ENCODE measurements around the gene ANO5. TPM values are rescaled to one million over a fixed set of nuclear protein-coding genes. Genes with fewer than 3 reads are reported as not detected.
A peak's percentile ranks its signal among the peaks of the same experiment; 100 is the strongest.

ANO5 gene
- polyA plus RNA-seq, 1 experiment: not detected

GRCh38 chr11:22190827-22191463 lies 1.9 kb upstream of the ANO5 start:
- TF ChIP-seq CTCF (IDR thresholded peaks at IDR 0.05; ENCODE audit: insufficient read depth, low read depth, low read length): no peak
- H3K27me3 ChIP-seq (ENCODE audit: control insufficient read depth, insufficient read depth, low read length): no peaks in the 10 kb centered on the region
- no peak for DNase-seq (ENCODE audit: low read depth)
- no peak overlapping the region for H3K4me3 ChIP-seq (ENCODE audit: low read depth, low read length)
- POLR2A ChIA-PET: no interaction called here
- CTCF ChIA-PET: no interaction called here
- H3K36me3 ChIP-seq (ENCODE audit: control insufficient read depth, insufficient read depth, low read length): no peaks in the 10 kb centered on the region

GRCh38 chr11:22192289-22192641 lies 620 bp upstream of the ANO5 start:
- Histone ChIP-seq H3K36me3 (ENCODE audit: control insufficient read depth, insufficient read depth, low read length) (no peaks in the 10 kb centered on the region), H3K4me3 (ENCODE audit: low read depth, low read length) (peak overlapping the region; percentile 30; the same call in 1 of the 2 replicates), H3K27me3 (ENCODE audit: control insufficient read depth, insufficient read depth, low read length) (no peaks in the 10 kb centered on the region)
- CTCF ChIA-PET: no interaction called here
- no peak for TF ChIP-seq CTCF (IDR thresholded peaks at IDR 0.05; ENCODE audit: insufficient read depth, low read depth, low read length)
- POLR2A ChIA-PET: no interaction called here
- no peak for DNase-seq (ENCODE audit: low read depth)

- no peaks in the 10 kb centered on the region for H3K36me3 ChIP-seq (ENCODE audit: control insufficient read depth, insufficient read depth, low read length)
- no peak for TF ChIP-seq CTCF (IDR thresholded peaks at IDR 0.05; ENCODE audit: insufficient read depth, low read depth, low read length)
- ChIA-PET CTCF (no interaction called here), POLR2A (no interaction called here)
- H3K27me3 ChIP-seq (ENCODE audit: control insufficient read depth, insufficient read depth, low read length): no peaks in the 10 kb centered on the region
- H3K4me3 ChIP-seq (ENCODE audit: low read depth, low read length): no peak overlapping the region; the same call in 1 of the 2 replicates
- DNase-seq (ENCODE audit: low read depth): no peak
Measured at GRCh38 chr11:22193348-22194051, 615 bp downstream of the ANO5 start.

GRCh38 chr11:22194306-22194705 lies 1.4 kb downstream of the ANO5 start:
- Histone ChIP-seq H3K36me3 (ENCODE audit: control insufficient read depth, insufficient read depth, low read length) (no peaks in the 10 kb centered on the region), H3K27me3 (ENCODE audit: control insufficient read depth, insufficient read depth, low read length) (no peaks in the 10 kb centered on the region), H3K4me3 (ENCODE audit: low read depth, low read length) (no peak overlapping the region)
- no peak for DNase-seq (ENCODE audit: low read depth)
- CTCF ChIA-PET: no interaction called here
- POLR2A ChIA-PET: no interaction called here
- TF ChIP-seq CTCF (IDR thresholded peaks at IDR 0.05; ENCODE audit: insufficient read depth, low read depth, low read length): no peak

GRCh38 chr11:22194907-22195306 lies 2.0 kb downstream of the ANO5 start:
- H3K27me3 ChIP-seq (ENCODE audit: control insufficient read depth, insufficient read depth, low read length): no peaks in the 10 kb centered on the region
- POLR2A ChIA-PET: no interaction called here
- H3K4me3 ChIP-seq (ENCODE audit: low read depth, low read length): no peak overlapping the region
- H3K36me3 ChIP-seq (ENCODE audit: control insufficient read depth, insufficient read depth, low read length): no peaks in the 10 kb centered on the region
- no peak for TF ChIP-seq CTCF (IDR thresholded peaks at IDR 0.05; ENCODE audit: insufficient read depth, low read depth, low read length)
- no peak for DNase-seq (ENCODE audit: low read depth)
- CTCF ChIA-PET: no interaction called here
